K562 (cell line): ENCODE data around the gene RAP1A. TPM values are rescaled to one million over a fixed set of nuclear protein-coding genes. Genes with fewer than 3 reads are reported as not detected.

Experiments used
- BACH1 ChIP-seq: fragments of 200-800 bp; sonication (Bioruptor generic); IDR thresholded peaks from 2 replicates; pipeline ENCODE4 v1.6.1; 2016; ENCODE audit warnings: missing genetic modification characterization, missing compliant biosample characterization
- CHCHD3 ChIP-seq: fragments of 250-450 bp; sonication (Bioruptor Pico); IDR thresholded peaks from 2 replicates; pipeline ENCODE4 v2.1.2; 2022; ENCODE audit warnings: mild to moderate bottlenecking
- DDX20 ChIP-seq: fragments of 450-650 bp; IDR thresholded peaks from 2 replicates; pipeline ENCODE4 v1.6.1; 2016; ENCODE audit warnings: missing genetic modification characterization, low read depth, mild to moderate bottlenecking, missing compliant biosample characterization, moderate library complexity
- ELF4 ChIP-seq: fragments of 450-650 bp; formaldehyde crosslinking; IDR thresholded peaks from 2 replicates; pipeline ENCODE4 v1.4.0; 2022; ENCODE audit warnings: missing genetic modification characterization
- ETS1 ChIP-seq: conservative IDR thresholded peaks from 2 replicates; pipeline ENCODE4 v1.6.1; 2011; ENCODE audit warnings: low read depth, mild to moderate bottlenecking, low read length; ENCODE audit not compliant: control insufficient read depth
- MBD1 ChIP-seq: fragments of 250-450 bp; sonication (Bioruptor Pico); IDR thresholded peaks from 2 replicates; pipeline ENCODE4 v1.8.0; 2022; ENCODE audit warnings: inconsistent platforms
- MCM7 ChIP-seq, 2 experiments: fragments of 450-650 bp; IDR thresholded peaks; 2 replicates each; pipeline ENCODE4 v1.6.1; 2016 to 2018
- POU5F1 ChIP-seq: fragments of 150-350 bp; IDR thresholded peaks from 2 replicates; pipeline ENCODE4 v1.6.1; 2014; ENCODE audit warnings: borderline replicate concordance, low read length, low read depth, mild to moderate bottlenecking; ENCODE audit not compliant: partially characterized antibody
- TAF7 ChIP-seq: fragments of 450-650 bp; IDR thresholded peaks from 2 replicates; pipeline ENCODE4 v1.6.1; 2016; ENCODE audit warnings: missing genetic modification characterization, missing compliant biosample characterization
- TBP ChIP-seq: optimal IDR thresholded peaks from 2 replicates; pipeline ENCODE3; 2011; ENCODE audit warnings: low read depth, low read length, improper control_type of control experiment
- UBTF ChIP-seq, 2 experiments: IDR thresholded peaks; 2 replicates each; pipeline ENCODE4 v1.6.1; 2012; ENCODE audit warnings: improper control_type of control experiment in 2 of 2, low read depth in 2 of 2, low read length in 2 of 2, borderline replicate concordance in 1 of 2
- ZBTB17 ChIP-seq: fragments of 450-650 bp; formaldehyde crosslinking; IDR thresholded peaks from 2 replicates; pipeline ENCODE4 v1.4.0; 2020; ENCODE audit warnings: mild to moderate bottlenecking
- ZBTB7A ChIP-seq: IDR thresholded peaks from 2 replicates; pipeline ENCODE4 v1.6.1; 2011; ENCODE audit warnings: low read depth, mild to moderate bottlenecking, low read length, moderate library complexity, borderline replicate concordance; ENCODE audit not compliant: control insufficient read depth
- ZNF174 ChIP-seq: fragments of 250-450 bp; sonication (Bioruptor Pico); IDR thresholded peaks from 2 replicates; pipeline ENCODE4 v1.4.0; 2020; ENCODE audit warnings: mild to moderate bottlenecking
- ZNF224 ChIP-seq: sonication (generic); formaldehyde crosslinking; IDR thresholded peaks from 2 replicates; pipeline ENCODE4 v1.8.0; 2022; ENCODE audit warnings: mild to moderate bottlenecking, missing genetic modification reagents
- polyA plus RNA-seq, 8 experiments: library from polyadenylated mRNA; depleted of rRNA in 4 of 8; stranded (reverse) in 5 of 8; unstranded in 3 of 8; fragments of >200 nt; fragmentation: Nextera tagmentation in 2 of 8; fragmentation: Illumina TruSeq in 1 of 8; extraction: Ambion mirVana in 2 of 8; extraction: Trizol in 1 of 8; gene quantifications; 2 replicates each; pipeline versions ENCODE4 v1.2.1 to v1.2.3, GENCODE V29; 2011 to 2014; ENCODE audit warnings: inconsistent platforms in 1 of 8, missing spikeins in 1 of 8
- total RNA-seq, 7 experiments: library from RNA; depleted of rRNA in 6 of 7; stranded (reverse); fragments of >200 nt in 6 of 7; fragmentation: Illumina TruSeq in 2 of 7; extraction: Trizol in 2 of 7; gene quantifications; 2 replicates each; pipeline versions ENCODE4 v1.2.1 to v1.2.3, GENCODE V29; 2011 to 2021; ENCODE audit warnings: low replicate concordance in 1 of 7
- TF ChIP-seq, protein P1 (sequence below), 2 experiments: IDR thresholded peaks in 1 of 2; conservative IDR thresholded peaks in 1 of 2; 2 replicates each; pipeline ENCODE4 v1.6.1; 2016; ENCODE audit warnings: low read depth in 2 of 2, mild to moderate bottlenecking in 1 of 2, missing compliant biosample characterization in 1 of 2, missing genetic modification characterization in 1 of 2, moderate library complexity in 1 of 2

Gene RAP1A
- total and polyA plus RNA-seq, 9 of the 15 experiments (the other 6 are each of a cell fraction or from before 2014, with no cell fraction given), result 13.4 to 86.2 (median 32.5) TPM

DNA sequence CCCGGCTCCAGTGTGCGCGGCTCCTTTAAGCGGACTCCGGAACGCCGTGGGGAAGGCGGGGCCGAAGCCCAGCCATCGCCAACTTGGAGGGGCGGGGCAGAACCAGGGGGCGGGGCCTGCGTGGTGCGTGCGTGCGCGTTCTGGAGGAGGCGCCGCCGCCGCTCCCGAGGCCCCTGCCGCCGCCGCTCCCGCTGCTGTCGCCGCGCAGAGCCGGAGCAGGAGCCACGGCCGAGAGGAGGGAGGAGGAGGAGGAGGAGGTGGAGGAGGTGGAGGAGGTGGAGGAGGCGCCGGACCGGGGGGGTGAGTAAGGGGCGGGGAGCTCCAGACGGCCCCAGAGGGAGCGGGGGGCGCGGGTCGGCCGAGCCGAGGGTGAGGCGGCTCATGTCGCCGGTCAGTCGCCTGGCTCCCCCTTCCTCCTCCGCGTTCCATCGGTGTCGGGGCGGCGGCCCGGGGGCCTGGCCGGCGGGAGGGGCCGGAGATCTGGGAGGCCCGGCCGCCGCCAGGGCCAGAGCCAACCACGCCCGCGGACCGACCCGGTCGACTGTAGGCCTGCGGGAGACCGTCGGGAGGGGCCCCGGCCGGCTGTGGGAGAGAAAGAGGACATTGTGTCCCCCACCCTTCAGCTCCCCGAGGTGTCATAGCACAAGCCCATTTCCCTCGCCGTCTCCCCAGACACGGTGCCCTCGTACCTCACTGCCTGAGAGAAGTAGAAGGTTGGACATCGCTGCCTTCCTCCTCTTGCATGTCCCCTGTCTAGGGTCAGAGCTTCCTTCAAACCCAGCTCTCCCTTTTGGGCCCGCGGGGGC, at the start of gene RAP1A (continued):
- TF ChIP-seq MBD1 (CRISPR knock-in tag) (no peak), ETS1 (no peak), POU5F1 (peak; percentile 8), MCM7 (IDR thresholded peaks at IDR 0.05) (no peak), DDX20 (tag) (no peak), ZBTB17 (CRISPR knock-in tag) (peak; percentile 74), ZNF174 (CRISPR knock-in tag) (no peak), BACH1 (tag) (no peak), TBP (peak; percentile 14), ZBTB7A (peak; percentile 87; the same call in 1 of the 2 replicates), ELF4 (no peak), UBTF (IDR thresholded peaks at IDR 0.05; ENCODE audit: borderline replicate concordance in 1 of 2, low read depth in 2 of 2, low read length in 2 of 2) (peak; percentile 66 to 95; a peak in 3 of 4 replicates), CHCHD3 (CRISPR knock-in tag) (no peak), TAF7 (tag) (no peak), ZNF224 (CRISPR knock-in tag) (no peak)
- TF ChIP-seq, protein P1, sequence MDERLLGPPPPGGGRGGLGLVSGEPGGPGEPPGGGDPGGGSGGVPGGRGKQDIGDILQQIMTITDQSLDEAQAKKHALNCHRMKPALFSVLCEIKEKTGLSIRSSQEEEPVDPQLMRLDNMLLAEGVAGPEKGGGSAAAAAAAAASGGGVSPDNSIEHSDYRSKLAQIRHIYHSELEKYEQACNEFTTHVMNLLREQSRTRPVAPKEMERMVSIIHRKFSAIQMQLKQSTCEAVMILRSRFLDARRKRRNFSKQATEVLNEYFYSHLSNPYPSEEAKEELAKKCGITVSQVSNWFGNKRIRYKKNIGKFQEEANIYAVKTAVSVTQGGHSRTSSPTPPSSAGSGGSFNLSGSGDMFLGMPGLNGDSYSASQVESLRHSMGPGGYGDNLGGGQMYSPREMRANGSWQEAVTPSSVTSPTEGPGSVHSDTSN (CRISPR knock-in tag; IDR thresholded peaks at IDR 0.05; ENCODE audit: low read depth), result no peak
- TF ChIP-seq, protein P1 (tag; conservative IDR thresholded peaks at IDR 0.05; ENCODE audit: low read depth), result no peak
